Neural crest cell (in vitro differentiated cells): ENCODE data around the gene SLC25A23. TPM values are rescaled to one million over a fixed set of nuclear protein-coding genes. Genes with fewer than 3 reads are reported as not detected.

Experiments used
- DNase-seq: peaks from one replicate; pipeline ENCODE4 v3.0.0; 2021; ENCODE audit warnings: low read depth, mixed read lengths, low spot score
- H3K27ac Mint-ChIP-seq: one replicate; pipeline ENCODE4 v1.8.0; 2021; ENCODE audit warnings: mild to moderate bottlenecking, mixed read lengths; ENCODE audit not compliant: unreplicated experiment
- H3K27me3 Mint-ChIP-seq: 2 replicates; pipeline ENCODE4 v1.8.0; 2021; ENCODE audit warnings: low read depth, mild to moderate bottlenecking, mixed read lengths
- H3K36me3 Mint-ChIP-seq: 2 replicates; pipeline ENCODE4 v1.8.0; 2021; ENCODE audit warnings: low read depth, mild to moderate bottlenecking, mixed read lengths
- H3K4me1 Mint-ChIP-seq: 2 replicates; pipeline ENCODE4 v1.8.0; 2021; ENCODE audit warnings: mixed read lengths
- H3K4me3 Mint-ChIP-seq: one replicate; pipeline ENCODE4 v1.8.0; 2021; ENCODE audit warnings: mild to moderate bottlenecking, mixed read lengths
- H3K9me3 Mint-ChIP-seq: 2 replicates; pipeline ENCODE4 v1.8.0; 2021; ENCODE audit warnings: mixed read lengths
- CTCF ChIP-seq: fragments of 200-600 bp; sonication (generic); conservative IDR thresholded peaks from 2 replicates; pipeline ENCODE4 v1.5.0; 2021; ENCODE audit warnings: antibody characterized with exemption, mild to moderate bottlenecking
- total RNA-seq: library from RNA; stranded (reverse); gene quantifications from 2 replicates; pipeline ENCODE4 v1.2.1, GENCODE V29; 2021

Gene SLC25A23
- total RNA-seq, 1 donor from 2014 or later: 72.2 TPM

GRCh38 chr19:6442087-6442688, 17.4 kb downstream of the SLC25A23 start:
- Mint-ChIP-seq H3K4me1 (no peaks in the 10 kb centered on the region), H3K27ac (no peak overlapping the region), H3K36me3 (peaks cover 18% of the 10 kb centered on the region), H3K9me3 (no peaks in the 10 kb centered on the region), H3K27me3 (no peaks in the 10 kb centered on the region), H3K4me3 (no peak overlapping the region)
- no peak for TF ChIP-seq CTCF
- no peak for DNase-seq

- Mint-ChIP-seq H3K36me3 (peaks cover 10% of the 10 kb centered on the region), H3K4me1 (no peaks in the 10 kb centered on the region), H3K9me3 (no peaks in the 10 kb centered on the region), H3K4me3 (no peak overlapping the region), H3K27ac (no peak overlapping the region), H3K27me3 (no peaks in the 10 kb centered on the region)
- DNase-seq: no peak
- no peak for TF ChIP-seq CTCF
Measured at GRCh38 chr19:6440905-6441304, 18.7 kb downstream of the SLC25A23 start.

DNA sequence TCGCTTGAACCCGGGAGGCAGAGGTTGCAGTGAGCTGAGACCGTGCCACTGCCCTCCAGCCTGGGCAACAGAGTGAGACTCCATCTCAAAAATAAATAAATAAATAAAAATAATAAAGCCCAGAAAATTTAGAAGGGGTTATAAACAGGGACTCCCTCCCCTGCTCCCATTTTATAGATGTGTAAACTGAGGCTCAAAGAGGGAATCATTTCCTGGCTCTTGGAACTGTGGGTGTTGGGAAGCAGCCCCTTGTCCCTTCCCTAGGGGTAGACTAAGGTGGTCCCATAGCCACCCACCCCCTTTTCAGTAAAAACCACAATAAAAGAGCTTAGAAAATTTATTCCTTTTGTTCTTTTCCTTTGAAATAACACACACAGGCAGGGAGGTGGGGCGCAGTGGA, 19.8 kb downstream of the SLC25A23 start:
- H3K27ac Mint-ChIP-seq: no peak overlapping the region
- DNase-seq: no peak
- no peaks in the 10 kb centered on the region for H3K9me3 Mint-ChIP-seq
- peaks cover 5% of the 10 kb centered on the region for H3K36me3 Mint-ChIP-seq
- H3K4me1 Mint-ChIP-seq: no peaks in the 10 kb centered on the region
- no peak overlapping the region for H3K4me3 Mint-ChIP-seq
- TF ChIP-seq CTCF: no peak
- H3K27me3 Mint-ChIP-seq: no peaks in the 10 kb centered on the region

DNA sequence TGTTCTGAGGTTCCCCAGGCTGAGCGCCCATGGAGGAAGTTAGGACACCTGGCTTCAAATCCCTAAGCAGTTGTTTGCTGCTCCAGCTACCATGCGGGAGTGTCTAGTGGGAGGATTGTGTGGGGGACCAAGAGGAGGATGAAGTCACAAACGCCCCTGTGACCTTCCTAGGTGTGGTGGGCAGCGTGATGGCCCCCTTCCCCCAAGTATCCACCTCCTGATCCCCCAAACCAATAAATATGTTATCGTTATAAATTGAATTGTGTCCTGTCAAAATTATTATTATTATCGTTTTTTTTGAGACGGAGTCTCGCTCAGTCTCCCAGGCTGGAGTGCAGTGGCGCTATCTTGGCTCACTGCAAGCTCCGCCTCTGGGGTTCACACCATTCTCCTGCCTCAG, 25.9 kb downstream of the SLC25A23 start, which contains the start of gene SLC25A41:
TSS of gene SLC25A41 (minus strand) at position 101 of the 400 bp plus-strand sequence. CDS start at position 31, 70 bp downstream.
- H3K4me1 Mint-ChIP-seq: no peaks in the 10 kb centered on the region
- DNase-seq: no peak
- H3K9me3 Mint-ChIP-seq: no peaks in the 10 kb centered on the region
- no peaks in the 10 kb centered on the region for H3K36me3 Mint-ChIP-seq
- peaks cover 19% of the 10 kb centered on the region for H3K27me3 Mint-ChIP-seq
- H3K27ac Mint-ChIP-seq: no peak within 1 kb of the TSS
- no peak for TF ChIP-seq CTCF
- H3K4me3 Mint-ChIP-seq: no peak within 1 kb of the TSS

- DNase-seq: no peak
- no peaks in the 10 kb centered on the region for H3K9me3 Mint-ChIP-seq
- H3K27me3 Mint-ChIP-seq: peaks cover 19% of the 10 kb centered on the region
- no peak overlapping the region for H3K4me3 Mint-ChIP-seq
- H3K36me3 Mint-ChIP-seq: no peaks in the 10 kb centered on the region
- TF ChIP-seq CTCF: no peak
- no peak overlapping the region for H3K27ac Mint-ChIP-seq
- no peaks in the 10 kb centered on the region for H3K4me1 Mint-ChIP-seq
Measured at GRCh38 chr19:6433165-6433564, 26.4 kb downstream of the SLC25A23 start.
